Glutamatergic neuron (in vitro differentiated cells): ENCODE measurements around the gene POMT1. TPM values are rescaled to one million over a fixed set of nuclear protein-coding genes. Genes with fewer than 3 reads are reported as not detected.

Experiments
- DNase-seq: peaks from one replicate; pipeline ENCODE4 v3.0.0; 2022
- H3K27ac Mint-ChIP-seq: one replicate; pipeline ENCODE4 v1.8.0; 2020; ENCODE audit warnings: mild to moderate bottlenecking, mixed read lengths, inconsistent platforms; ENCODE audit not compliant: unreplicated experiment
- H3K27me3 Mint-ChIP-seq: one replicate; pipeline ENCODE4 v1.8.0; 2020; ENCODE audit warnings: mild to moderate bottlenecking, moderate library complexity, mixed read lengths, inconsistent platforms; ENCODE audit not compliant: unreplicated experiment
- H3K36me3 Mint-ChIP-seq: one replicate; pipeline ENCODE4 v1.8.0; 2020; ENCODE audit warnings: mild to moderate bottlenecking, mixed read lengths, inconsistent platforms; ENCODE audit not compliant: unreplicated experiment
- H3K4me1 Mint-ChIP-seq: one replicate; pipeline ENCODE4 v1.8.0; 2020; ENCODE audit warnings: mild to moderate bottlenecking, low read depth, mixed read lengths, inconsistent platforms; ENCODE audit not compliant: unreplicated experiment
- H3K4me3 Mint-ChIP-seq: one replicate; pipeline ENCODE4 v1.8.0; 2020; ENCODE audit warnings: mild to moderate bottlenecking, mixed read lengths, inconsistent platforms; ENCODE audit not compliant: unreplicated experiment
- H3K9me3 Mint-ChIP-seq: one replicate; pipeline ENCODE4 v1.8.0; 2020; ENCODE audit warnings: mild to moderate bottlenecking, moderate library complexity, mixed read lengths, inconsistent platforms; ENCODE audit not compliant: unreplicated experiment
- total RNA-seq: library from RNA; stranded (reverse); fragmentation: NEBNext Ultra II Directional; extraction: Animal tissue kit (Norgen Biotek cat#: 25700); gene quantifications from one replicate; pipeline ENCODE4 v1.2.1, GENCODE V29; 2021; ENCODE audit not compliant: unreplicated experiment
- TF ChIP-seq, protein P1 (sequence below): fragments of 200-600 bp; sonication (generic); IDR thresholded peaks from one replicate; pipeline ENCODE4 v1.5.0; 2021; ENCODE audit not compliant: partially characterized antibody, unreplicated experiment

Gene POMT1
- total RNA-seq, 1 donor from 2014 or later: 108 TPM

DNA sequence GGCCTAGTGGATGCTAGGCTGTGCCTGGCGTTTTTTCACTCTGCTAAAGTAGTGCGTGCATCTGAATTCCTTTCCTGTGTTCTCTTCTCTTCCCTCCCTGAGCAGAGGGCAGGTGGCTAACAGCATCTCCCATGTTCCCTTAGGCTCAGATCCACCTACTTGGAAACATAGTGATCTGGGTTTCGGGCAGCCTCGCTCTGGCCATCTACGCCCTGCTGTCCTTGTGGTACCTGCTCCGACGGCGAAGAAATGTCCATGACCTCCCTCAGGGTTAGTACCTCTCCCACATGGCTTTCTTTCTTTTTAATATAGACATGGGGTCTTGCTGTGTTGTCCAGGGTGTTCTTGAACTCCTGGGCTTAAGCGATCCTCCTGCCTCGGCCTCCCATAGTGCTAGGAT lies 18.5 kb downstream of the POMT1 start:
- Mint-ChIP-seq H3K27me3 (peaks cover 1% of the 10 kb centered on the region), H3K4me1 (no peaks in the 10 kb centered on the region), H3K4me3 (no peak overlapping the region), H3K9me3 (peaks cover 2% of the 10 kb centered on the region), H3K27ac (no peak overlapping the region), H3K36me3 (no peaks in the 10 kb centered on the region)
- TF ChIP-seq, protein P1, sequence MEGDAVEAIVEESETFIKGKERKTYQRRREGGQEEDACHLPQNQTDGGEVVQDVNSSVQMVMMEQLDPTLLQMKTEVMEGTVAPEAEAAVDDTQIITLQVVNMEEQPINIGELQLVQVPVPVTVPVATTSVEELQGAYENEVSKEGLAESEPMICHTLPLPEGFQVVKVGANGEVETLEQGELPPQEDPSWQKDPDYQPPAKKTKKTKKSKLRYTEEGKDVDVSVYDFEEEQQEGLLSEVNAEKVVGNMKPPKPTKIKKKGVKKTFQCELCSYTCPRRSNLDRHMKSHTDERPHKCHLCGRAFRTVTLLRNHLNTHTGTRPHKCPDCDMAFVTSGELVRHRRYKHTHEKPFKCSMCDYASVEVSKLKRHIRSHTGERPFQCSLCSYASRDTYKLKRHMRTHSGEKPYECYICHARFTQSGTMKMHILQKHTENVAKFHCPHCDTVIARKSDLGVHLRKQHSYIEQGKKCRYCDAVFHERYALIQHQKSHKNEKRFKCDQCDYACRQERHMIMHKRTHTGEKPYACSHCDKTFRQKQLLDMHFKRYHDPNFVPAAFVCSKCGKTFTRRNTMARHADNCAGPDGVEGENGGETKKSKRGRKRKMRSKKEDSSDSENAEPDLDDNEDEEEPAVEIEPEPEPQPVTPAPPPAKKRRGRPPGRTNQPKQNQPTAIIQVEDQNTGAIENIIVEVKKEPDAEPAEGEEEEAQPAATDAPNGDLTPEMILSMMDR: no peak
- no peak for DNase-seq

DNA sequence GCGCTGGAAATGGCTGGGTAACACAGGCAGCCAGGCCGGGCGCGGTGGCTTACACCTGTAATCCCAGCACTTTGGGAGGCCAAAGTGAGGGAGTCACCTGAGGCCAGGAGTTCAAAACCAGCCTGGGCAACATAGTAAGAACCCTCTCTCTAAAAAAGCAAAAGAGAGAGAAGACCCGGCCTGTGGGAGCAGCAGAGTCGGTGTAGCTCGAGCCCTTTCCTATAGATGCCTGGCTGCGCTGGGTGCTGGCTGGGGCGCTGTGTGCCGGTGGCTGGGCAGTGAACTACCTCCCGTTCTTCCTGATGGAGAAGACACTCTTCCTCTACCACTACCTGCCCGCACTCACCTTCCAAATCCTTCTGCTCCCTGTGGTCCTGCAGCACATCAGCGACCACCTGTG lies 19.1 kb downstream of the POMT1 start:
- no peak for DNase-seq
- H3K27me3 Mint-ChIP-seq: peaks cover 1% of the 10 kb centered on the region
- TF ChIP-seq, protein P1: no peak
- H3K36me3 Mint-ChIP-seq: no peaks in the 10 kb centered on the region
- H3K27ac Mint-ChIP-seq: no peak overlapping the region
- H3K4me1 Mint-ChIP-seq: no peaks in the 10 kb centered on the region
- peaks cover 2% of the 10 kb centered on the region for H3K9me3 Mint-ChIP-seq
- no peak overlapping the region for H3K4me3 Mint-ChIP-seq

DNA sequence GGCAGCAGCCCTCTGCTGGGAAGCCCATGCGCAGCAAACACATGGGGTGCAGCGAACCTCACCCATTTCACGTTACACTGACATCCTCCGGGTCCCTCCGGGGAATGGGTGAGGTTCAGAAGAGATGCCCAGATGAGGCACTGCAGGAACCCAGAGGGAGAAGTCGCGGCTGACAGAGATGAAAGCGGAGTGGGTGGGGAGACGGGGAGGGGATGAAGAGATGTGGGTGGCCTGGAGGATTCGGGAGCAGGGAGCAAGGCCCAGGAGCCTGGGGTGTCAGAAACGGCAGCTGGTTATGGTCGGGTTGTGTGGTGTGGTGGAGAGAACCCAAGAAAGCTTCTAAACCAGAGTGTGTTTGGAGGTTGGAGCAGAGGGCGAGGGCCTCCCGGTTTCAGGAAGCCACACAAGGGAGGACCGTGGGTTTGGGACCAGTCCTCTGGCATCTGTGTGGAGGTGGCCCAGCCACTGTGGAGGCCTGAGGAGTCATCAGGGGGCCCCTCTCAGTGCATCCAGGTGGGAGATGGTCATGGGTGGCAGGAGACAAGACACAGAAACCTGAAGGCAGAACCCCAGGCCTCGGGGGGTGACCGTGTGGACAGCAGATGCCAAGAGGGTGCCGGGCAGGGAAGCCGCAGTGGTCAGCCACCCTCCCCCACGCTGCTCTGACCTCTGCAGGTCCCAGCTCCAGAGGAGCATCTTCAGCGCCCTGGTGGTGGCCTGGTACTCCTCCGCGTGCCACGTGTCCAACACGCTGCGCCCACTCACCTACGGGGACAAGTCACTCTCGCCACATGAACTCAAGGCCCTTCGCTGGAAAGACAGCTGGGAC lies 19.8 kb downstream of the POMT1 start:
- no peaks in the 10 kb centered on the region for H3K36me3 Mint-ChIP-seq
- no peak for DNase-seq
- TF ChIP-seq, protein P1: no peak
- H3K27ac Mint-ChIP-seq: no peak overlapping the region
- peaks cover 2% of the 10 kb centered on the region for H3K9me3 Mint-ChIP-seq
- no peak overlapping the region for H3K4me3 Mint-ChIP-seq
- H3K4me1 Mint-ChIP-seq: no peaks in the 10 kb centered on the region
- peaks cover 1% of the 10 kb centered on the region for H3K27me3 Mint-ChIP-seq

DNA sequence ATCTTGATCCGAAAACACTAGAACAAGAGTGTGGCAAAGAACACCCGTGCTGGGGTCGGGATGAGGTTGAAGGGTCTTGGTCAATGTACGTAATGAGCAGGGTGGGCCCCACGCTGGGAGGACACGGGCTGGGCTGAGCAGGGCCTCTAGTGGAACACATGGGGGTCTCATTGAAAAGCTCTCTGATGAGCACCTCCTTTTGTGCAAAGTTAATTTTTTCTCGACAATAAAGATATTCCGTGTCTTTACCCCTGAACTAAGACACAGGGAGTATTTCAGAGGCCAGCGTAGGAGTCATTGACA lies 20.3 kb downstream of the POMT1 start:
- DNase-seq: no peak
- H3K4me1 Mint-ChIP-seq: no peaks in the 10 kb centered on the region
- no peak overlapping the region for H3K4me3 Mint-ChIP-seq
- no peaks in the 10 kb centered on the region for H3K36me3 Mint-ChIP-seq
- no peak overlapping the region for H3K27ac Mint-ChIP-seq
- peaks cover 2% of the 10 kb centered on the region for H3K27me3 Mint-ChIP-seq
- H3K9me3 Mint-ChIP-seq: peaks cover 2% of the 10 kb centered on the region
- TF ChIP-seq, protein P1: no peak
